NOMO-1 treated with dmso at 0.1 percent for 144 hours (cell line): ENCODE data around the gene LNPEP.

Experiments used
- DNase-seq: peaks from one replicate; lab custom pipeline; 2025; ENCODE audit not compliant: unreplicated experiment; lab: John Stamatoyannopoulos, UW

LNPEP gene

DNA sequence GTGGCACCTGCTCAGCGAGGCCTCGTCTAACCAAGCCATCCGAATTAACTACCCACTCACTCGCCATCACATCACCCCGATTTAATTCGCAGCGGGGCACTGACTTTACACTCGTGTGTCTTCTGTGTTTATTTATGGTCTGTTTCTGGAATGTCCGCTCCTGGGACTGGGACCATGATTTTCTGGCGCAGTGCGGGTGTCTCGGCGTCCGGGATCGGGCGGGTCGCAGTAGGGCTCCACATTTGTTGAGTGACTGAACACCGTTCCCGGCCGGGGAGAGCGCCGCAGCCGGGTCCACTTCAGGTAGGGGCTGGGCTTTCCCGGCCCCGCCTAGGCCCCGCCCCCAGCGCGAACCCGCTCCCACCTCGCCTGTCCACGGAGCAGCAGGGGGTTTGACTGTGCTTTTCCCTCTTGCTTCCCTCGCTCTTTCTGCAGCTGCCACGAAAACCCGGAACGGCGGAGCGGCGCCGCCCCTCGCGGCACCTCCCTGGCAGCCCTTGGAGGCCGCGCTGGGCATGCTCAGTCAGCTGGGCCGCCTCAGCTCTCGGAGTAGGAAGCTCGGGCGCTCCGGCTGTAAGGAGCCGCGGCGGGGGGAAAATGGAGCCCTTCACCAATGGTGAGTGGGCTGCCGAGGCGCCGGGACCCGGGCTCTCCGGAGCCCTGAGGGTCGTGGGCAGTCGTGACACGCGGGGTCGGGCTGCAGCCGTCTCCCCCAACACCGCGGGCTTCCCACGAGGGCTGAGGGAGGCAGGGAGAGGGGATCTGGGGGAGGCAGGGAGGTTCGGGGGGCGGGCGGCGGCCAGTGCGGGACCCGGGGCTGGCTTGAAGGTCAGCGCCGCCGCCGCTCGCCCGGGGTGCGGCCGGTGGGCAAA is at the start of gene LNPEP:
Gene LNPEP (plus strand): TSS at position 522 of the 872 bp plus-strand sequence. CDS start 76 bp downstream, at position 598.
- DNase-seq = peak; percentile 96

DNA sequence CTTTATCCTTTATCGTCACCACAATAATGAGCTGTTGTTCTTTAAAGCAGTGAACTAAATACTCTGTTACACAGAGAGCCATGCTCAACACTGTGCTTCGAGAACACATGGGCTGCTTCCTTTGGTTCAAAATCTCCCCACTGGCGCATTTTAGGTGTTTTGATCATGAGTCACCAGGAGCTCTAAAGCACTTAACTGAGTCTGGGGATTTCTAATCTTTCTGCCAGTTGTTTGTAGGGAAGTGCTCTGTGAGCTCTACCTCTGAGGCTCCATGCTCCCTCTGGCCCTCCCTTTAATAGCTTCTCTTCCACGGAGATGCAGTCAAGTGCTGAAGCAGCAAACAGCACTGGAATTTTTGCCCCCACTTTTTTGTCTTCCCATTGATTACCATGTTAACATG is 42.5 kb upstream of the LNPEP start:
- no peak for DNase-seq

DNA sequence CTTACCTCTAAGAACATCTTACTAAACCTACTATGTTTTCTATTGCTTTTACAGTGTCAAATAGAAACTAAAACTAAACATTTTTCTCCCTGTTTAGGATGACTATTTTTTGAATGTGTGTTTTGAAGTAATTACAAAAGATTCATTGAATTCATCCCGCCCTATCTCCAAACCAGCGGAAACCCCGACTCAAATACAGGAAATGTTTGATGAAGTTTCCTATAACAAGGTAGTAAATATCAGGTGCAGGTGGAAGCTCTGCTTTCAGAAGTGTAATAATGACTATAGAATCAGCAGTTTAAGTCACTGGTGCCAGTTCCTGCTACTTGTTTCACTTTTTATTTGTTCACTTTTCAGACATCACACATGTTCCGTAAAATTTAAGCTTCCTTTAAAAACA is 39.6 kb upstream of the LNPEP start:
- DNase-seq = no peak

DNA sequence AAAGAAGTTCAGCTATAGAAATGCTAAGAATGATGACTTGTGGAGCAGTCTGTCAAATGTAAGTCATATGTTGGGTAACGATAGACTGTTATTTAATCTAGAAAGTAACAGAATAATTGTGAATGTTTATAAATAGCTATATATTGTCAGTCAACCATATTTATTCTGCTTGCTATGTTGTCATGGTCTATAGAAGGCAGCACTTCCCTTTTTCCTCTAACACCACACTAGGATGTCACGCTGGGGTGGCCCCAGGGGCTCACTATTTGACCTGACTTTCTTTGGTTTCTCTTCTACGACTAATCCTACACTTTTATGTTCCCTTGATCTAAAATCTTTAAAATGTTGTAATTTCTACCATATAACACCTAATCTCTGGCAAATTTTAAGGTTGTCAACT is 39.1 kb upstream of the LNPEP start:
- DNase-seq = peak; percentile 71

DNA sequence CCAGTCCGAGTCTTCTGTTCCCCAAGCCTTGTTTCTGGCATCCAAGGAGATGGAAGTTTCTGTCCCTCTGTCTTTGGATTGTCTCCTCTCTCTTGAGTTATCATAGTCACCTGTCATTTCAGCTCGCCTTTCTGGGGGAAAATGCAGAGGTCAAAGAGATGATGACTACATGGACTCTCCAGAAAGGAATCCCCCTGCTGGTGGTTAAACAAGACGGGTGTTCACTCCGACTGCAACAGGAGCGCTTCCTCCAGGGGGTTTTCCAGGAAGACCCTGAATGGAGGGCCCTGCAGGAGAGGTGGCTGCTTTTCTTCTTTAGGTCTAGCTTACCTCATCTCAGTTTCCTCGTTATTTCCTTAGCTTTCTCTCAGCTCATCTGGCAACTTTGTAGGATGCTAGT is 34.5 kb upstream of the LNPEP start:
- no peak for DNase-seq

DNA sequence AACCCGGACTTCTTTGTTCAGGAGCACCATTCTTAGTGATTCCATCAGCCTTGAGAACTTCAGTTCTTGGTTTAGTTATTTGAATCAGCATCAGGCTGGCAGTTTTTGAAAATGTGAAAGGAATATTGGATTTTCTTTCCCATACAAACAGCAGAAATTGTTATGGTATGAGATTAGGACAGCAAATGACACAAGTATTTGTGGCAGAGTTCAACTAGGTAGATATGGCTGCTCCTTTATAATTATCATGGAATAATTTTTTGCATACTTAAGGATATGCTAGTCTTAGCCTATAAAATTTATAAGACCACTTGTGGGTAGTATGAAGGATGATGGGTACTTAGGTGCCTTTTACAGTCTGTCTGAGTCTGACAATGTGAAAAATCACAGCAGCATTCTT is 34.0 kb upstream of the LNPEP start:
- DNase-seq = no peak

DNA sequence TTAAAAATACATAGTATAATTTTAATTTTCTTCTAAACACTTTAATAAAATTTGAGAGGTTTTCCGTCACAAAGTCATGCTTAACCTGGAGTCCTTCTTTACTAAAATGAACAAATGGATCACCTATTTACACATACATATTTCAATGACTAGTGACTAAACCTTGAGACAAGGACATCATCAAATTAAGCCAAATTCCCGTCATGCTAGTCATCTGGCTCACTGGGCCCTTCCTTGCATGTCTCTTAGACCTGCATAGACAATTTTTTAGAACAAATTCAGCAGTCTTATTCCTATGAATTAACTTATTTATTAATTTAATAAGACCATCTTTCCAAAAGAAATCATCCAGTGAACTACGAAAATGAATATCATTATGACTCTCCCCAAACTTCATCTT is 33.0 kb upstream of the LNPEP start:
- no peak for DNase-seq

DNA sequence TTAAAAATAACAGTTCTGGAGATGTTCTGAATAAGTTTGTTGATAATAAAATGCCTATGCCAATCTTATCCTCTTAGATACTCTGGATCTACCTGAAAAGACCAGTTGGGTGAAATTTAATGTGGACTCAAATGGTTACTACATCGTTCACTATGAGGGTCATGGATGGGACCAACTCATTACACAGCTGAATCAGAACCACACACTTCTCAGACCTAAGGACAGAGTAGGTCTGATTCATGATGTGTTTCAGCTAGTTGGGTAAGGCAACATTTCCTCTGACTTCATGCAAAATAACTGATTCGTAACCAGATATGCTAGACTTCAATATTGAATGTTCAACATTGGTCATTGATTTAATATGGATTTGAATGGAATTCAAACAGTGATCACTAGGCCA is 32.6 kb upstream of the LNPEP start:
- DNase-seq = no peak

DNA sequence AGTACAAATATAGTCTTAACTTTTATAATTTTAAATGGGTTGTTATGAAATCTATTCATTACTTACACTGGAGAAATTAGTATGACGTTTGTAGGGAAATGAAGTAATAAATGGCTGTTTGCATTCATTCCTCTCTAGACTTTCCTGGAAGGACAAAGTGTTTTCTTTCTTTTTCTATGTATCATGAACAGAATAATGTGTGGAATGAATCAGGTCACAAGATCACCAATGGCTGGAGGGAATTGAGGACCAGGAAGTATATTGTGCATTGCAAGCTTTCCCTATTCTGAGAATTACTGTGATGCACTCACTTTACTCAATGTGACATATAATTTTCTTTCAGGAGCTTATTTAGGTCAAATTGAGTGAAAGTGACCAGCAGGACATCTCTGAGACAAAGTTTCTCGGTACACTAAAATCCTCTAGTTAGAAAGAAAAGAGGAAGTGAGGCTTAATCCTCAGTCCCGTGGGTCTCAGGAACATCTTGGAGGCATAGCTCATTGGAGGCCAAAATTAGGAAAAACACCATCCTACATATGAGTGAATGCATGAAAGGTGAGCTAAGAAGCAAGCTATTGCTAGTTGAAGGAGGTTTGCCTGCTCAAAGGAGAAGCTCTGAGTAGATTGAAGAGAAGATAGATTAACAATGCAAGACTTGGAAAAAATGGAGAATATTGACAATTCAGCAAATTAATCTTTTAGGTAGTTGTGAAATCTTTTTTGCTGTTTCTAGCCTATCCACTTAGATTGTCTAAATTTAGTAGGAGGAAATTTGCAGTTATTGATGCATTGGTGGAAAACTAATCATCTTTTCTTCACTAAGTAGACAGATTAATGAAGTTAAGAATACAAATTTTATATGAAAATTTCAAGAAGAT is 31.6 kb upstream of the LNPEP start:
- no peak for DNase-seq

DNA sequence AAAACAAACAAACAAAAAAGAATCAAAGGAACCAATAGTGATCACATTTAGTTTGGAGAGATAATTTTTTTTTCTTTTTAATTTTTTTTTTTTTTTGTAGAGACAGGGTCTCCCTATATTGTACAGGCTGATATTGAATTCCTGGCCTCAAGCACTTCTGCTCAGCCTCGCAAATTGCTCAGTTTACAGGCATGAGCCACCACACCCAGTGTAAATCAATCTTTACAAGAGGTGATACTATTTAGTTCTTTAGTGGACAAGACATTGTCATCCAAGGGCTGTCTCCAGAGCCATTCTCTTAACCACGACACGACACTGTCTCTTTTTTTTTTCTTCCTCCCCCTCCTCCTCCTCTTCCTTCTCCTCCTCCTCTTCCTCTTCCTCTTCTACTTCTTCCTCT is 30.0 kb upstream of the LNPEP start:
- DNase-seq = no peak

DNA sequence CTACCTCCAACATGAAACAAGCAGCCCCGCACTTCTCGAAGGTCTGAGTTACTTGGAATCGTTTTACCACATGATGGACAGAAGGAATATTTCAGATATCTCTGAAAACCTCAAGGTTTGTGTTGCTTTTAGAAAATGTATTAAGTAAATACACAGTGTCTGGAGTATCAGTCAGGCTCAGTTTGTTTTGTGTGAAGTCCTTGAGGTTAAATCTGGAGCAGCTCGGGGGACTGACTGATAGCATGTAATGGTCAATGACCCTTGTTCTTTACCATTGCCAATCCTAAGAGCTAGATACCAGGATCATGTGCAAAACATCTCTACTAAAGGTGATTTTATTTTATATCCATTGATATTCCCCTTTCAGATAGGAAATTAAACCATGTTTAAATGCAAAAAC is 26.9 kb upstream of the LNPEP start:
- no peak for DNase-seq

DNA sequence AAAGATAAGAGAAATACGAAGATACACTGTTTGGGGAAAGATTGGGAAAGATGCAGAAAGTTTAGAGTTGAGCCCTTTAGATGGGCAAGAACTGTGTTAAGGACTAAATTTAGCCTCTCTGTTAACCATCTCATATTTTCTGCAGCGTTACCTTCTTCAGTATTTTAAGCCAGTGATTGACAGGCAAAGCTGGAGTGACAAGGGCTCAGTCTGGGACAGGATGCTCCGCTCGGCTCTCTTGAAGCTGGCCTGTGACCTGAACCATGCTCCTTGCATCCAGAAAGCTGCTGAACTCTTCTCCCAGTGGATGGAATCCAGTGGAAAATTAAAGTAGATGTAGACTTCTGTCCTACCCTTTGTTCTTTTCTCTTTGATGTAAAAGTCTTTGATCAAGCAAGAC is 26.4 kb upstream of the LNPEP start:
- DNase-seq = no peak

DNA sequence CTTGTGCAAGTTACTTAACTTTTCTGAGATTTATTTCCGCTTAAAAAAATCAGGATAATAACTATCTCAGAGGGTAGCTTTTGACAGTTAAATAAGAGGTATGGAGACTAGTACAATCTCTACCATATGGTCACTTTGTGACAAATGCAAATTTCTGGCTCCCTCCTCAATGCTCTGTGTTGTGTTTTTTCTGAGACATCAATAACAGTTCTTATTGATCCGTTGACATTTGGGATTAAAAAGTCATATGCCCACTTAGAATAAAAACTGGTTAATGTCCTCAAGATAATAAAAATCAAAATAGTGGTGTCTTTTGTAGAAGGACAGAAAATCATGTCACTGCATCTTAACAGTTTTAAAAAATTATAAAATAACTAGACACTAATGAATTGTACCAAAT is 24.7 kb upstream of the LNPEP start:
- no peak for DNase-seq

DNA sequence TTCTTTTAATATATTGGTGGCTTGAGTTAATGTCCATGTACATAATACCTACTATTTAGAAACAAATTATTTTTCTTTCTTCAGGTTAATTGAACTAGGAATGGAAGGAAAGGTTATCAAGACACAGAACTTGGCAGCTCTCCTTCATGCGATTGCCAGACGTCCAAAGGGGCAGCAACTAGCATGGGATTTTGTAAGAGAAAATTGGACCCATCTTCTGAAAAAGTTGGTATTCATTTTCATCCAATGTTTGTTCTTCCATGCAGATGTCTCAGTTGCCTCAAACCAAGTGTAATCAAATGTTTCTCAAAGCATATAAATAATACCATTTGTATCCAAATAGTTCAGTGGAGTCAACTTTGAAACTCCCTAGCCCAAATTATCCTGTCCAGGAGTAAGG is 22.6 kb upstream of the LNPEP start:
- DNase-seq = no peak

DNA sequence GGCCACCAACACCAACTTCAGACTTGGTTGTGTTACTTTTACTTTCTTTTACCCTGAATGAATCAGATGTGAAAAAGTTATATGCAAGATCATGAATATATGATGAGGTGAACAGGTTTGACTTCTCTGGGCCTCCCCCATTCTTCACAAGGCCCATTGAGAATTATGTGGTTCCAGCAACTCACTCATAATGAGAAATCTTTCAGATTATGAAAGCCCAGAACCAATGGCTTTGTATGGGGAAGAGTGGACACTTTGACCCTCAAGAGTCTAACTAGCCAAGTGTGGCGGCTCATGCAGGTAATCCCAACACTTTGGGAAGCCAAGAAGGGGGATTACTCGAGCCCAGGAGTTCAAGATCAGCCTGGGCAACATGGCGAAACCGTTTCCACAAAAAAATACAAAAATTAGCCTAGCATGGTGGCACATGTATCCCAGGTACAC is 16.1 kb upstream of the LNPEP start:
- DNase-seq = no peak

DNA sequence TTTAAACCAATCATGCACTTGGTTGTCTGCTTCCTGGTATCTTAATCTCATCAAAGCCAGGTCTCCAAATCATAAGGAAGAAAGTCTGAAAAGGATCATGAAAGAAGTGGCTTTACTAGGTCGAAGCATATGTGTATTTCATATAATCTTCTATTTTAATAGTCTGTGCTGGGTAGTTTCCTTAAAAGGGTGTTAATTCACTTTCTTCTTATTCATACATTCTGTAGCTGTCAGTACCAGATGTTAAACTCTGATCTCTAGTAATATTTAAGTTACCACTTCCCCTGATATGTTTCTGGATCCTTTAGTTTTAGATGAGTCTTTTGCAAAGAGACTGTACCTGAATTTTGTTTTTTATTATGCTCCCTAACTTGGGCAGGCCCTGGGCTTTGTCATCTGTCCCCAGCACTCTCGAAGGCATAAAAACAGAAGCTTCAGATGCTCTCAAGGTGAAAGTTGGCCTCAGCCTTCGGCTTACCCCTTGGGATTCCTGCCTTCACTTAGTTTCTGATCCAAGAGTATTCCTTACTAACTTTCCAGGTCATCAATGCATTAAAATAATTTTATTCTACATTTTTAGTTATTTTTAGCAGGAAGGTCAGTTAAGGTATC is 15.0 kb upstream of the LNPEP start:
- no peak for DNase-seq

DNA sequence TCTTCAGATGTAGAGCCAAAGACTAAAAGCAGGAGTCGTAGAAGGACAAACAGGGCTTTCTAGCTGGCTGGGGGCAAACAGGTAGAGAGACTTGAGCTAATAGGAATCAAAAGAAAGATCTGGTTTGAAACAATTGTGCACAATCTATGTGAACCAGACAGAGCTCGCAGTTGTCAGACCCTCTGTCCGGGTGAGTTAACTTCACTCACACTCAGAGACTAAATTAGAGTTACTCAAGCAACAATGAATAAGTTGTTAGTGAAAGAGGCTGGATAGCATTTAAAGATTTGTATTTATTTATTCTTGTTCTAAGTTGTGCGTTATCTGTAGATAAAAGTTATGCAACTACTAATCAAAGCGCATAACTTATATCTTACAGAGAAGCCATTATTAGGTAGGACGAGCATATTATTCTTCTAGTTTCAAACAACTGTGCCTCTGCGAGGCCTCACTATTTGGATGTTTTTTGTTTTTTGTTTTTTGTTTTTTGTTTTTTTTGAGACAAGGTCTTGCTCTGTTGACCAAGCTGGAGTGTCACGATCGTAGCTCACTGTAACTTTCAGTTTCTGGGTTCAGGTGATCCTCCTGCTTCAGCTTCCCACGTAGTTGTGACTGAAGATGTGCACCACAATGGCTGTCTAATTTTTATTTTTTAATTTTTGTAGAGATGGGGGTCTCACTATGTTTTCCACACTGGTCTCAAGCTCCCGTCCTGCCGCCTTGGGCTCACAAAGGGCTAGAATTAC is 13.2 kb upstream of the LNPEP start:
- DNase-seq = no peak

DNA sequence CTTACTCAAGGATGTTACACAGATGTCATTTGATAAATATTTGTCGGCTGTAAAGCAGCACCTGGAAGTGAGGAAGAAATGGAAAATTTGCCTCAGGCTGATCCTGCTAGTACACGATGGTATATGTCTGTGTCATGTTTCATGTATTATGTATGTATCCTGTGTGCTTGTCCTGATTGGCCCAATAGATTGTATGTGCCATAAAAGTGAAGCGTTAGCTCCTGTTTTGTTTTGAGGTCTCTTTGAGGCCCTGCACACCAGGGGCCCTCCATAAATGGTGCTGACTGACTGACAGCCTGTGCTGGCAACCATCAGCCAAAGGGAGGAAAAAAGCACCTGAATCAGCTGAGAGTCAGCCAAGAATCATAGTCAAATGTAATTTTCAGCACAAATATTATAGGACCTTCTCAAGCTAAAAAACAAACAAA is 11.8 kb upstream of the LNPEP start:
- DNase-seq = no peak

DNA sequence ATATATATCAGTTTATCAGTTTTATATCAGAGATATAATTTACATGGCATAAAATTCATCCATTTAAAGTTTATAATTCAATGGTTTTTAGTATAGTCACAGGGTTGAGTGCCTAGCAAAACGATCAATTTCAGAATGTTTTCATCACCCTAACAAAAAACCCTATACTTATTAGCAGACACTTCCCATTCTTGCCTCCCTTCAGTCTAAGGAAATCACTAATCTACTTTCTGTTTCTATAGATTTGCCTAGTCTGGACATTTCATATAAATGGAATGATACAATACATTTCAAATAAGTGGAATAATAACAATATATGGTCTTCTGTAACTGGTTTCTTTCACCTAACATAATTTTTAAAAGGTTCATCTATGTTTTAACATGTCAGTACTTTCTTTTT is 9.6 kb upstream of the LNPEP start:
- no peak for DNase-seq

DNA sequence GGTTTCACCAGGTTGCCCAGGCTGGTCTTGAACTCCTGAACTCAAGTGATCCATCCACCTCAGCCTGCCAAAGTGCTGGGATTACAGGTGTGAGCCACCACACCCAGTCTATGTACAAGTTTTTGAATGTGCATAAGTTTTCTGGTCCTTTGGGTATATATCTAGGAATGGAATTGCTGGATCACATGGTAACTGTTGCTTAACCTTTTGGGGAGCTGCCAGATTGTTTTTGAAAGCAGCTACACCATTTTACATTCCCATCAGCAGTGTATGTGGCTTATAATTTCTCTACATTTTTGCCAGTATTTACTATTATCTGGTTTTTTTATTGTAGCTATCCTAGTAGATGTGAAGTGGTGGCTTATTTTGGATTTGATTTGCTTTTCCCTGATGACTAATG is 8.9 kb upstream of the LNPEP start:
- no peak for DNase-seq
